ENCODE data around the gene ADH1C. TPM values are rescaled to one million over a fixed set of nuclear protein-coding genes. Genes with fewer than 3 reads are reported as not detected.
"Not testable (repeated sequence)": the region's sequence is repeated elsewhere in the genome, so short reads cannot be mapped to it uniquely, and the experiment has no call there.

The ADH1C gene
- total RNA-seq, 1 donor from 2014 or later, result not detected

DNA sequence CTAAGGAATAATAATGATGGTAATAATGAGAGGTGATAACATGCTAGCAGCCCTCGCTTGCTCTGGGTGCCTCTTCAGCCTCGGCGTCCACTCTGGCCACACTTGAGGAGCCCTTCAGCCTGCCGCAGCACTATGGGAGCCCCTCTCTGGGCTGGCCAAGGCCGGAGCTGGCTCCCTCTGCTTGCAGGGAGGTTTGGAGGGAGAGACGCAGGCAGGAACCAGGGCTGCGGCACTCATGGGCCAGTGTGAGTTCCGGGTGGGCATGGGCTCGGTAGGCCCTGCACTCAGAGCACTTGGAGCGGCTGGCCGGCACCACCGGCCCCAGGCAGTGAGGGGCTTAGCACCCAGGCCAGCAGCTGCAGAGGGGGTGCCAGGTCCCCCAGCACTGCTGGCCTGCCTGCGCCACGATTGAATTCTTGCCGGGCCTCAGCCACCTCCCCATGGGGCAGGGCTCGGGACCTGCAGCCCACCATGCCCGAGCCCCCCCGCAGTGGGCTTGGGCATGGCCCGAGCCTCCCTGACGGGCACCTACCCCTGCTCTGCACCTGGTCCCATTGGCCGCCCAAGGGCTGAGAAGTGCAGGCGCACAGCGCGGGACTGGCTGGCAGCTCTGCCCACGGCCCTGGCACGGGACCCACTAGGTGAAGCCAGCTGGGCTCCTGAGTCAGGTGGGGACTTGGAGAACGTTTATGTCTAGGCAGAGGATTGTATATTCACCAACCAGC, 7.1 kb upstream of the ADH1C start:
- DNase-seq (ENCODE audit: extremely low read depth, low read depth, low spot score), result no peak

DNA sequence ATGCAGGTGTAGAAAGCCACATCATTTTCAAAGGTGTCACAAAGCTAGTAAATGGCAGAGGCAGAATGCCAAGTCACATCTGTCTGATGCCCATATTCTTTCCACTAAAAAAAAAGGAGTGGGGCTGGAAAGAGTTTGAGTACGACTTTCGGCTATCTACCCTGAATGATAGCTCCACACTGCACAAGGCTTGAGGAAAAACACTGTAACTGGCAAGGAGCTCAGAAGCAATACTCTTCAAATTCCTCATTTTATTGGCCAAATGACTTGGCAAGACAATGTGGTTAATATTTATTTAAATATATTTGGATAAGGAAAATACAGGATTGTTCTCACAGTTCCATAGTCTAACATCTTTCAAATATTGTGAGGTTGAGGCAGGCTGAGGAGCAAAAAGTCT, 5.4 kb upstream of the ADH1C start:
- no peak for DNase-seq (ENCODE audit: extremely low read depth, low read depth, low spot score)

DNA sequence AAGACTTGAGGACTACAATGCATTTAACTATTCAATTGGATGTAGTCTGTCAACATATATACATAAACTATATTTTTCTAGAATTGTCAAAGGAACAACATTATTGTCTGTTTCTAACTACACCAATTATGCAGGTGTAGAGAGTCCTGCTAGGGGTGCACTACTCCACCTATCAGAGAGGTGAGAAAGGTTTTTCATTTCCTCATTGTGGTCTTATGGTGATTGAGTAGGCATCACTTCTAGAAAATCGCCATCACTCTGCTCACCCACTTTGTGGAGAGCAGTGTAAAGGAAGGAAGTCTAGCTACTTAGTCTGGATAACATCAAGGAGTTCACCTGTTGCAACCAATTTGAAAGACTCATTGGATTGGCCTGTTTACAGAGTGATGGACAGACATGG, 4.4 kb upstream of the ADH1C start:
- DNase-seq (ENCODE audit: extremely low read depth, low read depth, low spot score), result no peak

DNA sequence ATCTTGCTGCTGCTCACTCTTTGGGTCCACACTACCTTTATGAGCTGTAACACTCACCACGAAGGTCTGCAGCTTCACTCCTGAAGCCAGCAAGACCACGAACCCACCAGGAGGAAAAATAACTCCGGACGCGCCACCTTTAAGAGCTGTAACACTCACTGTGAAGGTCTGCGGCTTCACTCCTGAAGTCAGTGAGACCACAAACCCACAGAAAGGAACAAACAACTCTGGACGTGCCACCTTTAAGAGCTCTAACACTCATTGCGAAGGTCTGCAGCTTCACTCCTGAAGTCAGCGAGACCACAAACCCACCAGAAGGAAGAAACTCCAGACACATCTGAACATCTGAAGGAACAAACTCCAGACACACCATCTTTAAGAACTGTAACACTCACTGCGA, 3.6 kb upstream of the ADH1C start:
- not testable (repeated sequence) for DNase-seq (ENCODE audit: extremely low read depth, low read depth, low spot score)

DNA sequence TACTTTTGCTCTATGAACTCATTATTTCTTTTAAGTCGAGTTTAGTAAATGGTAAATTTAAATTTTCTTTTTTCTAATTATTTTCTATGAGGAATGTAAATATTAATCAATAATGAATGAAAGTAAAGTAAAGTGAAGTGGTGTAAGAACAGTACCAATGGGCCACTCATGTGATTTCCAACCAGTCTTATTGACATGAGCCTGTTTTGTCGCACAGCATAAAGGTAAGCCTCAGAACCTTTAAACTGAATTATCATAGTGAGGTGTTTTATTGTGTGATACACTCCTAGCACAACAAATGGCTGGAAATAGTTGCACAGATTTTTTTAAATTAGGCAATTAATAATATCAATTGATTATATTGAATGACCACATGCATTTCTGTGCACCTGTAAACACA, 1.1 kb downstream of the ADH1C start:
- no peak for DNase-seq (ENCODE audit: extremely low read depth, low read depth, low spot score)

DNA sequence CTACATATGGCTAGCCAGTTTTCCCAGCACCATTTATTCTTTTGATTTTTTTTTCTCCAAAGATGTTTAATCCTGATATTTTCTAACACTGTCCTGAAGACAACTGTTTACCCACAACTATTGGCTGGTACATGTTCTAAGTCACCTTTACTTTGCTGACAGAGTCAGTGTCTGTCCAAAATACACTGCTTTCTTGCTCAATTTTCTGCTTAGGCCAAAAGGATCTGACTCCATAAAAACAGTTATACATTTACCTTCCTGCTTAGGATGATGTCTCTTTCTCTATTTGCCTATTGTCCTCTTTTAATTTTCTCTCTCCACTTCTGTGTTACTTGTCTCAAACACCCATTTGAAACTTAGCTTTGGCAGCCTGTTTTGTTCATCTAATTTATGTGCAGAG, 3.2 kb downstream of the ADH1C start:
- DNase-seq (ENCODE audit: extremely low read depth, low read depth, low spot score), result no peak

DNA sequence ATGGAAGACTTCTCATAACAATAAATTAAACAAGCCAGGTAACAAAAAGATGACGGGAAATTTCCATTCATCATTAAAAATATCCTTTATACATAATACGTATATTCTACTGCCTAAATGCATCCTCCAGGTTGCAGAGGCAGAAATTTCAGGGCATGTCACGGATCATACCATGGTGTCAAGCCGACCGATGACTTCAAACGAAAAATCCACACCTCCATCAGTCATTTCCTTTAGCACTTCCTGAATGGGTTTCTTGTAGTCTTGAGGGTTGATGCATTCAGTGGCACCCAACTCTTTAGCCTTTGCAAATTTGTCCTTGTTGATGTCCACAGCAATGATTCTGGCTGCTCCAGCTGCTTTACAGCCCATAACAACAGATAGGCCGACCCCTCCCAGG, 9.9 kb downstream of the ADH1C start:
- DNase-seq (ENCODE audit: extremely low read depth, low read depth, low spot score), result not testable (repeated sequence)

DNA sequence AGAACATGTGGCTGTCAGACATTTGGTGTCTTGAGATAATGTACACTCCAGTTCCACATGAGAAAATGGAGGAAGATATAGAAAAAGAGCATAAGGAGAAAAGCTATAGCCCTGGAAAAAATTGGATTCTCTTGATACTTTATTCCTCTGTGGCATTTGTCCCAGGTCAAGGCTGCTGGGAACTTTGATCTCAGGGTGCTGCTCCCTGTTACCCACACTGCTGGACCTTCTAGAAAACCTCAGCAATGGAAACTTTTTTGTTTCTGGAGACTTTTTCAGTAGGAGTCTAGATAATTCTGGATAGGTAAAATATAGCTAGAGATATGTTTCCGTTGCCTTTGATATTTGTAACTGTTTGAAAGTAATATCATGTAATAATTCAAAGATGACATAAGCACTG, 11.1 kb downstream of the ADH1C start:
- DNase-seq (ENCODE audit: extremely low read depth, low read depth, low spot score), result no peak

DNA sequence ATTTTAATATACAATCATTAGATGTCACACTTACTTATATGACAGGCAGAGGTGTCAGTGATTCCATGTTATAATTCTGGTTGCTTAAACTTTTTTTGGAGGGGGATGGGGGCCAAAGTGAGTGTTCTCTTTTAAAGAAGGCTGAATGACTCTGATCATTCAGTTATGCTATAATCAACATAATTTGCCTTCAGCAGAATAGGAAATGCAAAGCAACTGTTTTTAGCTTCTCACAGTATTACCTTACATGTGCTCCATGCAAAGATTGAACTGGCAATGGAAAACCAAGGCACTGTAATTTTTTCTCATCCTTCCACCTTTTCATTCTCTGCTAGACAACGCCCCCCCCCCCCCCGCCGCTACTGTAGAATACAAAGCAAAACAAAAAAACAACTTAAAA, 13.4 kb downstream of the ADH1C start:
- DNase-seq (ENCODE audit: extremely low read depth, low read depth, low spot score), result no peak

DNA sequence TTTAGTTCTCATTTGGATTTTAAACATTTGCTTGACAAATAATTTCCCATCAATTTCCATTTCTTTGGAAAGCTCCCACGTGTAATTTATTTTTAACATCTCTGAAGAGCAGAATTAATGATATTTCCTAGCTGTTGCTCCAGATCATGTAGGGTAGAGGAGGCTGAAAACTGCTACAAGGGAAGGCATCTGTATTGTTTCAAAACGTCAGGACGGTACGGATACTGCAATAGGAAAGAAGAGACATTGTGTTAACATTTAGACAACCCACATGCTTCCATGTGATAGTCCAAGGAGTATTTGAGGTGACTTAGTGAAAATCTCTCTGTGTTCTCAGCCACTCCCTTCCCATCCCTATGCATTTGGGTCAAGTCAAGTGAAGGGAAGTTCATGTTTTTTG, 16.0 kb downstream of the ADH1C start:
- no peak for DNase-seq (ENCODE audit: extremely low read depth, low read depth, low spot score)

DNA sequence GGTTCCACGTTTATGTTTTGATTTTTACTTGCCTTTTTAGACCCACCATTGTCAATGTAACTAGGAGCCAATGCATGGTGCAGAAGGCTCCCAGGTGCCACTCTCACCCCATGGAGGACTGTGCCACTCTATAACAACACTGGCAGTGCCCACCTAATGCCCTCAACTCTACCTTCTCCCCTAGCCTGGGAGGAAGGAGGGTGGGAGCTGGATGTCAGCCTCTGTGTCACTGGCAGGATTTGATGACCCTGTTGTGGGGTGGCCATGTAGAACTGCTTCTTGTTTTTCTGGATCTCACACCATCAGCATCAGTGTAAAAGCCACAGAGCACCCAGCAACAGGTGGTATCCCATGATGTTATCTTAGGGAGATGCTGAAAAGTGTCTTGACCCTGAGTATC, 17.7 kb downstream of the ADH1C start:
- no peak for DNase-seq (ENCODE audit: extremely low read depth, low read depth, low spot score)

DNA sequence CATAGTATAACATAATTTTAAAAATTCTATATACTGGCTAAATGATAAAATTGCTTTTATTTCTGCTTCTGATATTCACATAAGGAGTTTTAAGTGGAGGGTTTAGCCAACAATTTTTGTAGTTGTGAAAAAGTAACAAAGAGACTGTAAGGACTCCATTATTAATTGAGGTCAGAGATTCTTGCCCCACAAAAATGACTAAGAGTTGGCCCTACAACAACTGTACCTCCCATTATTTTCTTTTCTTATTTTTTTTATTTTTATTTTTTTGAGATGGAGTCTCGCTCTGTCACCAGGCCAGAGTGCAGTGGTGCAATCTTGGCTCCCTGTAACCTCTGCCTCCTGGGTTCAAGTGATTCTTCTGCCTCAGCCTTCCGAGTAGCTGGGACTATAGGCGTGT, 21.9 kb downstream of the ADH1C start:
- no peak for DNase-seq (ENCODE audit: extremely low read depth, low read depth, low spot score)

DNA sequence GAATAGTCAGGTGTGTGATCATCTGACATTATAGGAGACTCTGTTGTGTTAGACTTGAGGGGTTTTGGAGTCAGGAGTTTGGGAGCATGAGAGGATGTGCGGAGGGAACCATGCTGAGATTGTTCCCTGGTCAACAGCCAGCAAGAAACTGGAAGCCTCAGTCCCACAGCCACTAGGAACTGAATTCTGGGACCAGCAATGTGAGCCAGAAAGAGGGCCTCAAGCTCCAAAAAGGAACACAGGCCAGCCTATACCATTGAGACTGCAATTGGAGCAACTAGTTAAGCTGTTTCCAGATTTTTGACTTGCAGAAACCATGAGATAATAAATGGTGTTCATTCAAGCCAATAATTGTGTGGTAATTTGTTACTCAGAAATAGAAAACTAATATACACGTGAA, 22.7 kb downstream of the ADH1C start:
- DNase-seq (ENCODE audit: extremely low read depth, low read depth, low spot score), result no peak

DNA sequence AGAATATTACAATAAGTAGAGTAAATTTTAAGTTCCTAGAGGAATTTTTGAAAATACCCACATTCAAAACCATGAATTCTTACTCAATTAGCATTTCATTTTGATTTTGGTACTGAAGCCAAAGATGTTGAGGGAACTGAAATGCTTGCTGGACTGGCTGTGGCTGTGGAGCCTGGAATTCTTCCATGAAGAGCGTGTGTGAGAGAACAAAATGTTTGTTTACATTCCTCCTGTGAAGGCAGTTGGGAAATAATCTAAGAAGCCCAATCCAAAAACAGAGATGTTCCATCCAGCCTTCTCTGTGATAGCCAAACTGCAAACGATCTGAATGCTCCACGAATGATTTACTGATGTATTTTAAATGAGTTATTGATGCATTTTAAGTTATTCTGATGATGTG, 27.6 kb downstream of the ADH1C start:
- DNase-seq (ENCODE audit: extremely low read depth, low read depth, low spot score), result no peak

DNA sequence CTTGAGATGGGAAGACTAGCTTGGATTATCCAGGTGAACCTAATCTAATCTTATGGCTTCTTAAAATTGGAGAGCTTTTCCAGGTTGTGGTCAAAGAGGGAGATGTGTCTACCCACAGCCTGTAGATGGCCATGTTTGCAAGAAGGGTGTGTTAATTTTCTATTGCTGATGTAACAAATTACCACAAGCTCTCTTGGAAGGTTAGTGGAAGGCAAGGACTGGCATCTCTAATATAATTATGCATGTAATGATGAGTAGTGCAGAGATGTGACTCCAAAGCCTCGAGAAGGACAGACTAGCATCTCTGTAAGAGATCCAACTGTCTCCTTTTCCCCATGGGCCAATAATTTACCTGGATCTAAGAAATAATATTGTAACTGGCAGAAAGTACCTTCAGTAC, 28.2 kb downstream of the ADH1C start:
- no peak for DNase-seq (ENCODE audit: extremely low read depth, low read depth, low spot score)

DNA sequence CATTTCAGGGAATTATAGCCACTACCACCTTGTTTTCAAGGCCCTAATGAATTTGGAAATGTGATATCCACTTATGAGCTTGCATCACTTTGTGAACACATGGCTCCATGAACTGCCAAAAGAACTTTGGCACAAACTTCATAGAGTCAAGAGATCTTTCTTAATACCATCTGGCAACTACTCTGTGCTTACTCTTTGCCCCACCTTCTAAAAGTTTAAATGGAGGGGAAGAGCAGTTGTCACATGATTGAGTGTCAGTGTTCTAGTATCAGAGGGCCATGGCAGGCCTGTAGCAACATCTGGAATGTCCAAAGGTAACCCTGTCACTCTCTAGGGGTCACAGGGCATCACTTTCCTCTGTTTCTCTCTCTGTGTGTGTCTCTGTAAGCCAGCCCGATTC, 28.8 kb downstream of the ADH1C start:
- no peak for DNase-seq (ENCODE audit: extremely low read depth, low read depth, low spot score)

DNA sequence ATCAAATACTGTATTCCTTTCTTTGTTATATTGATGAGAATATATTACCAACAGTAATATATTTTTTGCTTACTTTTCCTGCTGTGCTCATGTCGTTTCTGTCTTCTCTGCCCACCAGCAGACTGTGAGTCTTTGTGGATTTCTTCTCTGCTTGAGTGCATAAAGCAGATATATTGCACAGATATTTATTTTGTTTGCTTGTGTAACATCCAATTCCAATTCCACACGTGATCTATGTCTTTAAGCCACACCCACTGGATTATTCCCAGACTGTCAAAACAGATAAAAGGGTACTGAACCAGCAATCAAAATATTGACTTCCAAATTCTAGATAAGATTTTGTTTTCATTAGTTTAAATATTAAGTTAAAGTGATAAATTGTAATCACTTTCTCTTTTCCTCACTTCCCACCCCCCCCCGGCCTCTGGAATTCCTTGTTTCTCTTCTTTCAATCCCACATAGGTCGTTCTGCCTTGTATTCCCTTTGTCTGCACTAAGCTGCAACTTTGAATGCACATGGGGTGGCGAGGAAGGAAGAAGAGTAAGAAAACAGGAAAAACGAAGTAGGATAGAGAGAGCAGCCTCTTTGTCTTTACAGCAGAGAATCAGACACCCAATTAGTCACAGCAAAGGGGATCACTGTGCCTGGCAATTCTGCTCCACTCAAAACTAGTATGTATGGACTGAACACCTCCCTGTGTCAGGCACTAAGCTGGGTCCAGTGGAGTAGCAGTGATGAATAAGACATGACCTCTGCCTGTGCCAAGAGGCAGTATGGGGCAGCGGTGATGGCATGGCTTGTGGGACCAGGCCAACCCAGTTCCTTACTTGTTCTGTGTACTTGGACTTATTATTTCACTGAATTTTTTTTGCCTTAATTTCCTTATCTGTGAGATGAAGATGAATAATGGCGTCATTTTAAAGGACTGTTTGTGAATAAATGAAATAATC, 31.0 kb downstream of the ADH1C start, which contains the start of gene ADH1B:
Gene ADH1B, minus strand, starts transcription at position 161 of the 951 bp plus-strand sequence. Its CDS starts 70 bp downstream, at position 91.
- DNase-seq (ENCODE audit: extremely low read depth, low read depth, low spot score), result no peak

DNA sequence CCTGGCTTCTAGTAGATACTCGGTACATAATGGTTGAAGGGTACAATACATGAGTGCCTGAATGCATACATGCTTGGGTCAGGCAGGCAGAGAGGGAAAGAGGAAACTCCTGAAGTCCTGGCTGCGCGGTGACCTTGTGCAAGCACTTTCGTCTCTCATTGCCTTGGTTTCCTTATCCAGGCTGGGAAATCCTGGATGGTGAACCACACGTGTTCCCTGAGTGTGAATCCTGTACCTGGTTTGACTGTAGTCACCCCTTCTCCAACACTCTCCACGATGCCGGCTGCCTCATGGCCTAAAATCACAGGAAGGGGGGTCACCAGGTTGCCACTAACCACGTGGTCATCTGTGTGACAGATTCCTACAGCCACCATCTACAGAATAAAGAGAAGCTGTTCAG, 34.7 kb downstream of the ADH1C start:
- DNase-seq (ENCODE audit: extremely low read depth, low read depth, low spot score), result not testable (repeated sequence)

DNA sequence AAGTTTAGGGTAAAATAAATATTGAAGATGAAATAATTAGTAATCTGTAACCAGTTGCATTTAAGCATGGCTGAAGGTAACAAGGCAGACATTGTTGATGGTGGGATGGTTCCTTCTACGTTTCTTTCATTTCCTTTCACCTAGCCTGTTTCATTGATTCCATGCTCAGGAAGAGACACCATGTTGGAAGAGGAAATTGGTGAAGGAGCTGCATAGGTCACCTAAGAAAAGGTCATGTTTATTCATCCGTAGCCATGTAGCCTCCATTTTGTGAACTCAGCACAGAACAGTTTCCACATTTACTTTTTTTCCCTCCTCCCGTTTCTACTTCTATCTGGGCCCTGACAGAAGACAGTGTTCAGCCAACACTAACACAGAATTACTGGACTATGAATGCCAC, 35.2 kb downstream of the ADH1C start:
- no peak for DNase-seq (ENCODE audit: extremely low read depth, low read depth, low spot score)

DNA sequence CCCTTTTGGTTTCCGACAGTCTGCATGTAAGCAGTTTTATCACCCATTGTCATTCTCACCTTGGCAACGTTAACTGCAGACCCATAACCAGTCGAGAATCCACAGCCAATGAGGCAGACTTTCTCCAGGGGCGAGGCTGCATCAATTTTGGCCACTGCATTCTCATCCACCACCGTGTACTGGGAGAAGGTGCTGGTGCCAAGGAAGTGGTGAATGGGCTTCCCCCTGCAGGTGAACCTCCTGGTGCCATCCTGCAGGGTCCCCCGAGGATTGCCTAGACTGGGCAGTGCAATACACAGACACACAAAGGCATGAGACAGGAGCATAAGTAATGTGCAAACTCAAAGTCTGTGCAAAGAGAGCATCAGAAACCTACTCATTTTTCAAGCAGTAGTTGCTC, 36.7 kb downstream of the ADH1C start:
- no peak for DNase-seq (ENCODE audit: extremely low read depth, low read depth, low spot score)

DNA sequence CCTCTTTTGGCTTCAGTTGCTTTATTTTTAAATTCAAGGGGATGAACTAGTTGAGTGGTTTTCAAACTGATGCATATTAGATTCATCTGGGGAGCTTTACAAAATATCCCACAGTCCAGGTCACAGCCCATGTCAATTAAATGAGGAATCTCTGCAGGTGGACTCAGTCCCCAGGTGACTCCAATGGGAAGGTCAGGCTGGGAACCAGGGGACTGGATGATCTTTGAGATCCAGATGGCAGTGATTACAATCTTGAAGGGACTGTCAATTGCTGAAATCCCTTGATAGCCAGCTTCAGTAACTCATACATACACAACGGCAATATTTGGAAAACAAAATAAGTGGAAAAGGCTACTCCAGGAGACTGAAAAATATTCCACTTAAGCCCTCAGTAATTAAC, 38.3 kb downstream of the ADH1C start:
- DNase-seq (ENCODE audit: extremely low read depth, low read depth, low spot score), result no peak

DNA sequence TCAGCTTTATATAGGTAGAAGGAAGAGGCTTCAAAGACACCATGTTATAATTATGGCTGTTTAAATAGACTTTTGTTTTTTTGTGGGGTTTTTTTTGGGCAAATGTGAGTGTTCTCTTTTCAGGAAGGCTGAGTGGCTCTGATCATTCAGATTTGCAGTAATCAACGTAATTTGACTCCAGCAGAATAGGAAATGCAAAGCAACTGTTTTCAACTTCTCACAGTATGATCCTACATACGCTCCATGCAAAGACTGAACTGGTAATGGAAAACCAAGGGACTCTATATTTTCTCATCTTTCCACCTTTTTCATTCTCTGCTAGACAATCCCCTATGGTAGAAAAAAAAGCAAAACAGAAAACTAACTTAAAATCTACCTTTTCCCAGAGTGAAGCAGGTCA, 42.2 kb downstream of the ADH1C start:
- DNase-seq (ENCODE audit: extremely low read depth, low read depth, low spot score), result no peak
